ENCODE measurements around the gene ADCK2.
"Not testable (repeated sequence)": the region's sequence is repeated elsewhere in the genome, so short reads cannot be mapped to it uniquely, and the experiment has no call there.

GRCh38 chr7:140625192-140625558 is 47.6 kb upstream of the ADCK2 start:
- TF ChIP-seq CTCF (IDR thresholded peaks at IDR 0.05; ENCODE audit: low read depth, low read length); EZH2phosphoT487 (IDR thresholded peaks at IDR 0.05; ENCODE audit: low read depth): not testable (repeated sequence)

Data from OCI-LY3 (cell line).